Urothelium cell line (cell line): ENCODE data around the gene TRANK1.
"Not testable (repeated sequence)": the region's sequence is repeated elsewhere in the genome, so short reads cannot be mapped to it uniquely, and the experiment has no call there.

Experiments
- DNase-seq: peaks from one replicate; pipeline ENCODE4 v3.0.0; 2011; ENCODE audit warnings: low spot score, mixed read lengths
- FAIRE-seq: peaks from 2 replicates; lab custom pipeline; 2011; peaks lifted over from hg19 to GRCh38; lab: Jason Lieb, UNC

Gene TRANK1

GRCh38 chr3:36944641-36945270, at the start of gene TRANK1:
TRANK1 (minus strand) TSS chr3:36945054; CDS start chr3:36944809, 245 bp downstream.
- FAIRE-seq, result no peak
- DNase-seq, result no peak

DNA sequence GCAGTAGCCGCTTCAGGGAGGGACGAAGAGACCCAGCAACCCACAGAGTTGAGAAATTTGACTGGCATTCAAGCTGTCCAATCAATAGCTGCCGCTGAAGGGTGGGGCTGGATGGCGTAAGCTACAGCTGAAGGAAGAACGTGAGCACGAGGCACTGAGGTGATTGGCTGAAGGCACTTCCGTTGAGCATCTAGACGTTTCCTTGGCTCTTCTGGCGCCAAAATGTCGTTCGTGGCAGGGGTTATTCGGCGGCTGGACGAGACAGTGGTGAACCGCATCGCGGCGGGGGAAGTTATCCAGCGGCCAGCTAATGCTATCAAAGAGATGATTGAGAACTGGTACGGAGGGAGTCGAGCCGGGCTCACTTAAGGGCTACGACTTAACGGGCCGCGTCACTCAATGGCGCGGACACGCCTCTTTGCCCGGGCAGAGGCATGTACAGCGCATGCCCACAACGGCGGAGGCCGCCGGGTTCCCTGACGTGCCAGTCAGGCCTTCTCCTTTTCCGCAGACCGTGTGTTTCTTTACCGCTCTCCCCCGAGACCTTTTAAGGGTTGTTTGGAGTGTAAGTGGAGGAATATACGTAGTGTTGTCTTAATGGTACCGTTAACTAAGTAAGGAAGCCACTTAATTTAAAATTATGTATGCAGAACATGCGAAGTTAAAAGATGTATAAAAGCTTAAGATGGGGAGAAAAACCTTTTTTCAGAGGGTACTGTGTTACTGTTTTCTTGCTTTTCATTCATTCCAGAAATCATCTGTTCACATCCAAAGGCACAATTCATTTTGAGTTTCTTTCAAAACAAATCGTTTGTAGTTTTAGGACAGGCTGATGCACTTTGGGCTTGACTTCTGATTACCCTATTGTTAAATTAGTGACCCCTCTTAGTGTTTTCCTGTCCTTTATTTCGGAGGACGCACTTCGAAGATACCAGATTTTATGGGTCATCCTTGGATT, 48.8 kb upstream of the TRANK1 start, which contains the start of gene MLH1:
Gene MLH1, plus strand, starts transcription at position 193 of the 958 bp plus-strand sequence. Its CDS starts 30 bp downstream, at position 223.
- peak; percentile 93 for DNase-seq

GRCh38 chr3:36992806-36993325, 48.0 kb upstream of the TRANK1 start, which contains the start of gene EPM2AIP1:
EPM2AIP1 (minus strand) TSS chr3:36993131; CDS start chr3:36993077, 54 bp downstream.
- no peak for FAIRE-seq
- peak; percentile 99 for DNase-seq

More for the DNA sequence above, 48.8 kb upstream of the TRANK1 start, which contains the start of gene MLH1:
- FAIRE-seq, result peak; percentile 94

DNA sequence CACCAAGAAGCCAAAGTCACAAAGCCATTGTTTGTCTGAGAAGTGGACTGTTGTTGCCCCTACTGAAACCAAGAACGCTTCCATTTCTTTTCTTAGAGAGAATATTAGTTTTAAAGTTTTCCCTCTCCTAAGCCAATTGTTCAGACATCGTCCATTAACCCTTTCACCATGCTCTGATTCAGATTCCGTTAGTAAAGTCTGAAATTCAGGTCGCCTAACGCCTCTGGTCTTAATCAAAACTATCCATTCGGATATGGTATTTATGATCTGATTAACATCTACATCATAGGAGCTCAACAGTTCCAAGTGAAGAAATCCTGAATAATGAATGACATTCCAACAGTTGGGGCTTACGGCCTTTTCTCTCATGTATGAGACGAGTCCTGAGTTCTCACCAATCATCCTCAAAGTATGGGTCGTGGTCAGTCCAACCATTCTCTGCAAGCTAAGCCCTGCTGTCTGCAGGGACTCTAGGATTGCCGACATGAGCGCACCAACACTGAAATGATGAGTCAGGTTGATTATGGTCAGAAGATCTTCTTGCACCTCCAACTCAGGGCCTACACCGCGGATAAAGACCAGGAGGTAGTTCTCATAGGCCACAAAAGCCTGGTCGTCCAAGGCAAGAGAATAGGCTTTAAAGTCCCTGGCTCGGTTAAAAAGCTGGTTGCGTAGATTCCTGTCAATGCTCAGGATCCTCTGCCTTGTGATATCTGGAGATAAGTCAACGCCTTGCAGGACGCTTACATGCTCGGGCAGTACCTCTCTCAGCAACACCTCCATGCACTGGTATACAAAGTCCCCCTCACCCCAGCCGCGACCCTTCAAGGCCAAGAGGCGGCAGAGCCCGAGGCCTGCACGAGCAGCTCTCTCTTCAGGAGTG, 47.3 kb upstream of the TRANK1 start:
- FAIRE-seq (no peak), DNase-seq (peak; percentile 12)

DNA sequence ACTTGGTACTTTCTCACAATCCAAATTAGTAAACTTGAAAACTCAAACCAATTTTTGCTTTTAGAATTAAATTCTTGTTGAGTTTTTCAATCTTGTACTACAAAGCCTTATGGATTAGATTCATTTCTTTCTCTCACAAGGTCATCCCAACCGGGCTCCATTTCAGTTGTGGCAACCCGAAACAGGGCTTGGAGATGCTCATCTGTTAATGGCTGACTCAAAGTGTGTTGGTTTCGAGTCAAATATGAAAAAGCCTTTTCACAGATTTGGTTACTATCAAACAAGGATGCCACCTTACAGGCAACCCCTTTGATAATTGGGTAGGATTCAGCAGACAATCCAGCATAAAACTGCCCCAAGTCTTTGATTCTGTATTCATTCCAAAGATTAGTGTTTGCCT, 46.3 kb upstream of the TRANK1 start:
- DNase-seq, result no peak
- no peak for FAIRE-seq

DNA sequence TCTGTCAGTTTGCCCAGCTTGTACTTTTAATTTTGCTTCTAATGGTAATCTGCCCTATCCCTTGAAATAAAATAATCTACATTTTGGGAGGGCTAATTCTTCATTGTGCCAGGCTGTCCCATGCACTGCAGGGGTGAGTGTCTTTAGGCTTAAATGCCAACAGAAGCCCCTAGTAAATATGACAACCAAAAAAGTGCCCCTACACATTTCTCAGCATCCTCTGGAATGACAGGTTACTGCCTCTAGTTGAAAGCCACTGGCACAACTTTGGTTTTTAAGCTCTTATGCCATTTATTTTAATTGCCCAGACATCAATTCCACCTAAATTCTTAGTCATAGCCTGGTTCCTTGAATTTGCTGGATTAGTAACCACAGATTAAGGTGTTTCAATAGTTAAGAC, 44.7 kb upstream of the TRANK1 start:
- no peak for DNase-seq
- FAIRE-seq, result no peak

GRCh38 chr3:36989005-36989404, 44.2 kb upstream of the TRANK1 start:
- DNase-seq (no peak), FAIRE-seq (no peak)

GRCh38 chr3:36988356-36988755, 43.5 kb upstream of the TRANK1 start:
- FAIRE-seq (no peak), DNase-seq (no peak)

- FAIRE-seq (no peak), DNase-seq (no peak)
These were observed 36.2 kb upstream of the TRANK1 start for GRCh38 chr3:36981006-36981405.

DNA sequence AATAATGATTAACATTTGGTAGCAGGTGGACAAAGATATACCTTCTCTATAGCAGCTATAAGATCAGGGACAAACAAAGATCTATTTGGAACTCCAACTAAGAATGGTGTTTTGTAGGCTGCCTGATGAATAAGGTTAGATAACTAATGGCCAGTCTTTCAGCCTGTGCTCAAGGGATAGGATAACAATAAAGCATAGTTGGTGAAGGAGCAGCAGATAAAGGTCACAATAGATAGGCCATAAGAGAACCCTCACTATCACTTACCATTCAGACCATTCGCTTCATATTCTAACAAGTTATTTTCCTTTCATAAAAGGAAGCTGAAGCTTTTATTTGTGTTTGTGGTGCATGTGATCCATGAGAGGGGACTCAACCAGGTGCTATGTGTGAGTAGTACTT, 28.3 kb upstream of the TRANK1 start:
- FAIRE-seq (no peak), DNase-seq (no peak)

DNA sequence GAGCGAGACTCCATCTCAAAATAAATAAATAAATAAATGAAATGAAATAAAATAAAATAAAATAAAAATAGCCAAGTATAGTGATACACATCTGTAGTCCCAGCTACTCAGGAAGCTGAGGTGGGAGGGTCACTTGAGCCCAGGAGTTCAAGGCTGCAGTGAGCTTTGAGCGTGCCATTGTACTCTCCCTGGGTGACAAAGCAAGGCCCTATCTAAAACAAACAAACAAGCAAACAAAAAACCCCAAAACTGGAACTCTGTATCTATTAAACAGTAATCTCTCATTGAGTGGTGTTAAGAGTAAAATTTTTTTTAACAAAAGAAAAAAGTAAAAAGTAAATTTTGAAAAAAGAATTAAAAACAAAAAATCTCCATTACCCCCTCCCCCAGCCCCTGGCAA, 27.3 kb upstream of the TRANK1 start:
- no peak for DNase-seq
- no peak for FAIRE-seq

- DNase-seq (peak; percentile 31), FAIRE-seq (no peak)
These were observed 24.9 kb upstream of the TRANK1 start for GRCh38 chr3:36969540-36970432.

DNA sequence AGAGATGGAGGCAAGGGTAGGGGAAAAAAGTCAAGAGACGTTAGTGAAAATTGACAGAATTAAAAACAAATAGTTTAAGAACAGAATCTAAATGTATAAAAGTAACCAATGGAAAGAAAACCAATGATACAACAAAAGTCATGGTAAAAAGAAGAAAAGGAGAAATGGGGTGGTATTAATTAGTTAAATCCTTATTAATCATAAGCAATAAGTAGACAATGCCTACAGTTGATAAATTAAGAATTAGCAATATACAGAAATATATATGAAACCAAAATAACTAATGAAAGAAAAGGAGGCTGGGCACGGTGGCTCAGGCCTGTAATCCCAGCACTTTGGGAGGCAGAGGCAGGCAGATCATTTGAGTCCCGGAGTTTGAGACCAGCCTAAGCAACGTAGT, 24.2 kb upstream of the TRANK1 start:
- no peak for FAIRE-seq
- DNase-seq, result no peak

DNA sequence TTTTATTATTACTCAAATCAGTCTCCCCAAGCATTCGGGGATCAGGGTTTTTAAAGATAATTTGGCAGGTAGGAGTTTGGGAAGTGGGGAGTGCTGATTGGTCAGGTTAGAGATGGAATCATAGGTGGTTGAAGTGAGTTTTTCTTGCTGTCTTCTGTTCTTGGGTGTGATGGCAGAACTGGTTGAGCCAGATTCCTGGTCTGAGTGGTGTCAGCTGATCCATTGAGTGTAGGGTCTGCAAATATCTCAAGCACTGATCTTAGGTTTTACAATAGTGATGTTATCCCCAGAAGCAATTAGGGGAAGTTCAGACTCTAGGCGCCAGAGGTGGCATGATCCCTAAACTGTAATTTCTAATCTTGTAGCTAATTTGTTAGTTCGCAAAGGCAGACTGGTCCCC, 20.6 kb upstream of the TRANK1 start:
- no peak for FAIRE-seq

DNA sequence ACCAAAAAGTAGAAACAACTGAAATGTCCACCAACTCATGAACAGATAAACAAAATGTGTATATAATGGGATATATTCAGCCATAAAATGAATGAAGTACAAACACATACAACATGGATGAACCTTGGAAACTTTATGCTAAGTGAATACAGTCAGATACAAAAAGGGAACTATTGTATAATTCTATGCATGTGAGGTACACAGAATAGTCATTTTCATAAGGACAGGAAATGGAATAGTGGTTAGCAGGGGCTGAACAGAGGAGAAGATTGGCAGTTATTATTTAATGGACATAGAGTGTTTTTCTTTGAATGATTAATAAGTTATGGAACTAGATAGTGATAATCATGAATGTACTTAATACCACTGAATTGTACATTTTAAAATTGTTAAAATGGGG, 20.0 kb upstream of the TRANK1 start:
- DNase-seq, result no peak

More for the DNA sequence above, 20.6 kb upstream of the TRANK1 start:
- no peak for DNase-seq

GRCh38 chr3:36964331-36964730, 19.5 kb upstream of the TRANK1 start:
- DNase-seq (no peak), FAIRE-seq (no peak)

More for the DNA sequence above, 20.0 kb upstream of the TRANK1 start:
- FAIRE-seq, result no peak

- FAIRE-seq, DNase-seq: not testable (repeated sequence)
These were observed 18.2 kb upstream of the TRANK1 start for GRCh38 chr3:36963008-36963407.

DNA sequence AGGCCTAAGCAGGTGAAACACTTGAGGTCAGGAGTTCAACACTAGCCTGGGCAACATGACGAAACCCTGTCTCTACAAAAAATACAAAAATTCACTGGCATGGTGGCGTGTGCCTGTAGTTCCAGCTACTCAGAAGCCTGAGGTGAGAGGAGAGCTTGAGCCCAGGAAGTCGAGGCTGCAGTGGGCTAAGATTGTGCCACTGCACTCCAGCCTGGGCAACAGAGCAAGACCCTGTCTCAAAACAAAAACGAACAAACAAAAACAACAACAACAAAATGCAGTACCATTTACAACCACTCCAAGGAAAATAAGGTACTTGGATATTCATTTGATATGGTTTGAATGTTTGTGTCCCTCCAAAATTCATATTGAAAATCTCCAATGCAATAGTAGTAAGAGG, 15.6 kb upstream of the TRANK1 start:
- DNase-seq, result no peak
- FAIRE-seq, result no peak

GRCh38 chr3:36959821-36960220, 15.0 kb upstream of the TRANK1 start:
- DNase-seq (no peak), FAIRE-seq (no peak)
